MCF 10A (cell line): ENCODE measurements around the gene FAM237A. TPM values are rescaled to one million over a fixed set of nuclear protein-coding genes. Genes with fewer than 3 reads are reported as not detected.

ENCODE experiments used
- BruUV-seq: library from RNA; stranded (reverse); fragments of 400-500 nt; replicated peaks from 2 replicates; lab custom pipeline; 2021; lab: Mats Ljungman, UMichigan
- CTCF ChIA-PET: fragments of 300-600 bp; sonication (Branson Sonifier 250); formaldehyde crosslinking; extraction: SDS; loops from one replicate; lab custom pipeline; 2021; ENCODE audit warnings: antibody characterized with exemption, inconsistent platforms; lab: Yijun Ruan, JAX
- POLR2A ChIA-PET: fragments of 300-600, 350-650 bp; sonication (Branson Sonifier 250); formaldehyde crosslinking; extraction: SDS; loops from one replicate; lab custom pipeline; 2020; ENCODE audit warnings: antibody characterized with exemption, inconsistent platforms; lab: Yijun Ruan, JAX
- DNase-seq: peaks from one replicate; pipeline ENCODE4 v3.0.0-alpha.2; 2018; ENCODE audit not compliant: unreplicated experiment
- H3K27ac Mint-ChIP-seq: one replicate; pipeline ENCODE4 v1.8.0; 2022; ENCODE audit warnings: mild to moderate bottlenecking, low read depth, mixed read lengths; ENCODE audit not compliant: unreplicated experiment
- H3K27me3 Mint-ChIP-seq: one replicate; pipeline ENCODE4 v1.8.0; 2022; ENCODE audit warnings: mixed read lengths; ENCODE audit not compliant: insufficient read depth, unreplicated experiment
- H3K36me3 Mint-ChIP-seq: one replicate; pipeline ENCODE4 v1.8.0; 2022; ENCODE audit warnings: mild to moderate bottlenecking, moderate library complexity, mixed read lengths; ENCODE audit not compliant: insufficient read depth, unreplicated experiment
- H3K4me1 Mint-ChIP-seq: one replicate; pipeline ENCODE4 v1.8.0; 2022; ENCODE audit warnings: mixed read lengths; ENCODE audit not compliant: insufficient read depth, unreplicated experiment
- H3K4me3 Mint-ChIP-seq: one replicate; pipeline ENCODE4 v1.8.0; 2022; ENCODE audit warnings: mild to moderate bottlenecking, moderate library complexity, mixed read lengths; ENCODE audit not compliant: unreplicated experiment
- H3K9me3 Mint-ChIP-seq: one replicate; pipeline ENCODE4 v1.8.0; 2022; ENCODE audit warnings: mixed read lengths; ENCODE audit not compliant: unreplicated experiment
- CTCF ChIP-seq: fragments of 200-600 bp; IDR thresholded peaks from one replicate; pipeline ENCODE4 v1.8.0; 2022; ENCODE audit warnings: antibody characterized with exemption, mild to moderate bottlenecking; ENCODE audit not compliant: unreplicated experiment
- intact Hi-C: fragments of 100-400 bp; cut with micrococcal nuclease; formaldehyde crosslinking; loops from 2 replicates; pipeline ENCODE4 v1.14.1; 2022
- total RNA-seq: library from RNA; stranded (reverse); gene quantifications from 2 replicates; pipeline ENCODE4 v1.2.3, GENCODE V29; 2022

The FAM237A gene
- total RNA-seq, 1 experiment from 2014 or later, result not detected

- ChIA-PET POLR2A (interaction anchor here (0.7 kb wide), 1 partner anchor 21 kb away, joined by 3 read pairs; no protein-coding TSS in a partner anchor), CTCF (interaction anchor here (0.6 kb wide), 1 partner anchor 26 kb away, joined by 3 read pairs; no protein-coding TSS in a partner anchor)
- H3K27ac Mint-ChIP-seq, result no peak overlapping the region
- no peaks in the 10 kb centered on the region for H3K27me3 Mint-ChIP-seq
- H3K36me3 Mint-ChIP-seq, result no peaks in the 10 kb centered on the region
- peaks cover 8% of the 10 kb centered on the region for H3K4me1 Mint-ChIP-seq
- no peak overlapping the region for H3K4me3 Mint-ChIP-seq
- BruUV-seq, result no TSS peak
- intact Hi-C loops, result no loop called here
- no peaks in the 10 kb centered on the region for H3K9me3 Mint-ChIP-seq
- DNase-seq, result no peak
- no peak for TF ChIP-seq CTCF
Measured at GRCh38 chr2:206615417-206616089, 26.7 kb upstream of the FAM237A start.

DNA sequence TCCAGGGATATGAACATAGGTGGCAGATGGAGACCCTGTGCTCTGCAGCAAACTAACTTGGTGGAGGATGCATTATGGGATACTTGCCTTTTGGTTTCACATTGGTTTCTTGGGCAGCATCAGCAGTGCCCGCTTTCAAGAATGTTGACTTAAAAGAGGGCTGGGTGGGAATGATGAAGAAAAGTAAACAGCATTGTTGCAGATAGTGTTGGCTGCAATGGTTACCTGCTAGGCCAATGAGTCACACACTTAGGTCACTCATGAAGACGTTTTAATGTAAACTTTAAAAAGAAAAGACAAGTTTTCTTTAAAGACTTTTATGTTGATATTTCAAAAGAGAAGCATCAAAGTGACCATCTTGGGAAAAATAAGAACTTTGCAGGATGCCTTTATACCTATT, 26.1 kb upstream of the FAM237A start:
- Mint-ChIP-seq H3K4me3 (no peak overlapping the region), H3K27ac (no peak overlapping the region), H3K4me1 (peaks cover 8% of the 10 kb centered on the region), H3K9me3 (no peaks in the 10 kb centered on the region), H3K36me3 (no peaks in the 10 kb centered on the region), H3K27me3 (no peaks in the 10 kb centered on the region)
- no TSS peak for BruUV-seq
- TF ChIP-seq CTCF, result no peak
- peak; percentile 55 for DNase-seq
- POLR2A ChIA-PET, result no interaction called here
- intact Hi-C loops, result no loop called here
- CTCF ChIA-PET, result no interaction called here

GRCh38 chr2:206619011-206619410, 23.3 kb upstream of the FAM237A start:
- no peak for TF ChIP-seq CTCF
- no TSS peak for BruUV-seq
- H3K27me3 Mint-ChIP-seq, result no peaks in the 10 kb centered on the region
- POLR2A ChIA-PET, result no interaction called here
- H3K4me3 Mint-ChIP-seq, result no peak overlapping the region
- H3K27ac Mint-ChIP-seq, result no peak overlapping the region
- H3K9me3 Mint-ChIP-seq, result no peaks in the 10 kb centered on the region
- CTCF ChIA-PET, result interaction anchor here (0.5 kb wide), 1 partner anchor 168 kb away, joined by 6 read pairs; no protein-coding TSS in a partner anchor
- no peaks in the 10 kb centered on the region for H3K4me1 Mint-ChIP-seq
- intact Hi-C loops, result no loop called here
- DNase-seq, result no peak
- no peaks in the 10 kb centered on the region for H3K36me3 Mint-ChIP-seq

GRCh38 chr2:206626108-206626507, 16.2 kb upstream of the FAM237A start:
- Mint-ChIP-seq H3K4me1 (no peaks in the 10 kb centered on the region), H3K4me3 (no peak overlapping the region), H3K27ac (no peak overlapping the region), H3K9me3 (no peaks in the 10 kb centered on the region), H3K27me3 (peaks cover 19% of the 10 kb centered on the region), H3K36me3 (no peaks in the 10 kb centered on the region)
- ChIA-PET POLR2A (interaction anchor here (1.1 kb wide), 1 partner anchor 22 kb away, joined by 5 read pairs; no protein-coding TSS in a partner anchor), CTCF (no interaction called here)
- no TSS peak for BruUV-seq
- no peak for TF ChIP-seq CTCF
- DNase-seq, result no peak
- intact Hi-C loops, result no loop called here
